AG09319 (cell line): ENCODE measurements around the gene FNDC3B.

ENCODE experiments used
- DNase-seq: peaks from one replicate; pipeline ENCODE4 v3.0.0-alpha.2; 2010; ENCODE audit warnings: low read depth; ENCODE audit errors: extremely low read depth
- CTCF ChIP-seq: IDR thresholded peaks from 2 replicates; pipeline ENCODE4 v1.5.1; 2011; ENCODE audit warnings: low read depth, mild to moderate bottlenecking, inconsistent platforms, low read length, moderate library complexity

The FNDC3B gene

GRCh38 chr3:172388412-172389078 is 349.2 kb downstream of the FNDC3B start:
- no peak for DNase-seq
- no peak for TF ChIP-seq CTCF

GRCh38 chr3:172390792-172391191 is 351.4 kb downstream of the FNDC3B start:
- no peak for TF ChIP-seq CTCF
- DNase-seq: no peak

- DNase-seq: no peak
- no peak for TF ChIP-seq CTCF
These were observed 352.4 kb downstream of the FNDC3B start for GRCh38 chr3:172391592-172392302.

- TF ChIP-seq CTCF: no peak
- DNase-seq: no peak
These were observed 355.3 kb downstream of the FNDC3B start for GRCh38 chr3:172394692-172395091.

GRCh38 chr3:172396400-172396799 is 357.0 kb downstream of the FNDC3B start:
- TF ChIP-seq CTCF: no peak
- no peak for DNase-seq

- DNase-seq: peak; percentile 7
- TF ChIP-seq CTCF: no peak
These were observed 358.5 kb downstream of the FNDC3B start for GRCh38 chr3:172397716-172398405.

GRCh38 chr3:172398484-172398883 is 359.1 kb downstream of the FNDC3B start:
- TF ChIP-seq CTCF: no peak
- DNase-seq: no peak
